Breast epithelium (tissue), 3 donors: ENCODE data around the gene PDZD2.

Source experiments
- POLR2A ChIP-seq: fragments of 450-650 bp; IDR thresholded peaks from one replicate; pipeline ENCODE4 v1.6.1; 2016; ENCODE audit warnings: antibody characterized with exemption, mild to moderate bottlenecking, moderate library complexity
- POLR2AphosphoS5 ChIP-seq, 3 donors: sonication (generic); formaldehyde crosslinking; IDR thresholded peaks; one replicate each; pipeline ENCODE4 v1.6.1; 2017; ENCODE audit warnings: antibody characterized with exemption in 3 of 3
- TF ChIP-seq, protein P1 (sequence below), 3 donors: fragments of 450-650 bp; IDR thresholded peaks; one replicate each; pipeline ENCODE4 v1.5.1; 2016 to 2017; ENCODE audit warnings: antibody characterized with exemption in 3 of 3, mild to moderate bottlenecking in 3 of 3, moderate library complexity in 3 of 3

DNA sequence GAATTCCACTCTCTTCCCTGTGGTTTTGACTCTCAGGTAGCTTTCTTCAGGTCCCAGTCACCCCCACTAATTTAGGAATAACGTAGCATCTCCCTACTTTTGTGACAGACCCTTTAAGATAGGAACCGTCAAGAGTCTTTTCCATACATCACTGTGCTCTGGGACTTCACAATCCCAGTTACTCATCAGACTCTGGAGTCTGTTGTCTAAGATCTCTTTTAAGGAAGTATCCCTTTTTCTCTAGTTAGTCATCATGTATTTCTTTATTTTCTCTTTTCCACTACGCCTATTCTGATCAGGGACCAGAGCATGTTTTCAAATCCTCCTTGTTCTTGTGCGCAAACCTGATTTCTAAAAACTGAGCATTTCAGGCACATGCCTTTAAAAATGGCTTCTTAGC lies 392.2 kb downstream of the PDZD2 start:
- TF ChIP-seq POLR2A (no peak), POLR2AphosphoS5 (IDR thresholded peaks at IDR 0.05) (no peak)
- TF ChIP-seq, protein P1, sequence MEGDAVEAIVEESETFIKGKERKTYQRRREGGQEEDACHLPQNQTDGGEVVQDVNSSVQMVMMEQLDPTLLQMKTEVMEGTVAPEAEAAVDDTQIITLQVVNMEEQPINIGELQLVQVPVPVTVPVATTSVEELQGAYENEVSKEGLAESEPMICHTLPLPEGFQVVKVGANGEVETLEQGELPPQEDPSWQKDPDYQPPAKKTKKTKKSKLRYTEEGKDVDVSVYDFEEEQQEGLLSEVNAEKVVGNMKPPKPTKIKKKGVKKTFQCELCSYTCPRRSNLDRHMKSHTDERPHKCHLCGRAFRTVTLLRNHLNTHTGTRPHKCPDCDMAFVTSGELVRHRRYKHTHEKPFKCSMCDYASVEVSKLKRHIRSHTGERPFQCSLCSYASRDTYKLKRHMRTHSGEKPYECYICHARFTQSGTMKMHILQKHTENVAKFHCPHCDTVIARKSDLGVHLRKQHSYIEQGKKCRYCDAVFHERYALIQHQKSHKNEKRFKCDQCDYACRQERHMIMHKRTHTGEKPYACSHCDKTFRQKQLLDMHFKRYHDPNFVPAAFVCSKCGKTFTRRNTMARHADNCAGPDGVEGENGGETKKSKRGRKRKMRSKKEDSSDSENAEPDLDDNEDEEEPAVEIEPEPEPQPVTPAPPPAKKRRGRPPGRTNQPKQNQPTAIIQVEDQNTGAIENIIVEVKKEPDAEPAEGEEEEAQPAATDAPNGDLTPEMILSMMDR (IDR thresholded peaks at IDR 0.05): no peak
